ENCODE measurements around the gene DPEP3.
A peak's percentile ranks its signal among the peaks of the same experiment; 100 is the strongest.

DPEP3 gene

DNA sequence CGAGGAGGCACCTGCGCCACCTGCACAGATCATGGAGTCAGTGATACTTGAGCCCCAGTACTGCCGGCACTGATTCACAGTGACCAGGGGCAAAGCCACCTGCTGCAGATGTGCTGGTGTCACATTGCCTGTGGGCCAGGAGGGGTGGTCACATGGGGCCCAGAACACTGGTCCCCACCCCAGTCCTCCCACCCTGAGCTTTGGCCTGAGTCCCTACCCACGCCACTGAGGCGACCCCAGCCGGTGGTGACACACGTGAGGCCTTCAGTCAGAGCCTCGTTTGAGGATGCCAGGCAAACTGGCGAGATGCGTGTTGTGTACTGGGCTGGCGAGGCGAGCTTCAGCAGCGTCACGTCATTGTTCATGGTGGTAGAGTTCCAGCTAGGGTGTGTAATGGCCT, 50.1 kb downstream of the DPEP3 start:
- no peak for DNase-seq

DNA sequence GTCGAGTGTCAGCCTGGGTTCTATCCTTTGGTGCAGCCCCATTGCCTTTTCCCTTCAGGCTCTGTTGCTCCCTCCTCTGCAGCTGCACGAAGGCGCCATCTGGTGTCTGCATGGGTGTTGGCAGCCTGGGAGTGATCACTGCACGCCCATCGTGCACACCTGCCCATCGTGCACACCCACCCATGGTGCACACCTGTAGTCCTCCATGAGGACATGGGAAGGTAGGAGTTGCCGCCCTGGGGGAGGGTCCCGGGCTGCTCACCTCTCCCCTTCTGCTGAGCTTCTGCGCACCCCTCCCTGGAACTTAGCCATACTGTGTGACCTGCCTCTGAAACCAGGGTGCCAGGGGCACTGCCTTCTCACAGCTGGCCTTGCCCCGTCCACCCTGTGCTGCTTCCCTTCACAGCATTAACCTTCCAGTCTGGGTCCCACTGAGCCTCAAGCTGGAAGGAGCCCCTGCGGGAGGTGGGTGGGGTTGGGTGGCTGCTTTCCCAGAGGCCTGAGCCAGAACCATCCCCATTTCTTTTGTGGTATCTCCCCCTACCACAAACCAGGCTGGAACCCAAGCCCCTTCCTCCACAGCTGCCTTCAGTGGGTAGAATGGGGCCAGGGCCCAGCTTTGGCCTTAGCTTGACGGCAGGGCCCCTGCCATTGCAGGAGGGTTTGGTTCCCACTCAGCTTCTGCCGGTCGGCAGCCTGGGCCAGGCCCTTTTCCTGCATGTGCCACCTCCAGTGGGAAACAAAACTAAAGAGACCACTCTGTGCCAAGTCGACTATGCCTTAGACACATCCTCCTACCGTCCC, 51.5 kb downstream of the DPEP3 start:
- DNase-seq, result peak; percentile 33 to 78

DNA sequence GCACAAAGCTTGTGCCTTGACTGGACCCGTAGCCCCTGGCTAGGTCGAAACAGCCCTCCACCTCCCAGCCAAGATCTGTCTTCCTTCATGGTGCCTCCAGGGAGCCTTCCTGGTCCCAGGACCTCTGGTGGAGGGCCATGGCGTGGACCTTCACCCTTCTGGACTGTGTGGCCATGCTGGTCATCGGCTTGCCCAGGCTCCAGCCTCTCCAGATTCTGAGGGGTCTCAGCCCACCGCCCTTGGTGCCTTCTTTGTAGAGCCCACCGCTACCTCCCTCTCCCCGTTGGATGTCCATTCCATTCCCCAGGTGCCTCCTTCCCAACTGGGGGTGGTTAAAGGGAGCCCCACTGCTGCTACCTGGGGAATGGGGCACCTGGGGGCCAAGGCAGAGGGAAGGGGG, 52.2 kb downstream of the DPEP3 start:
- DNase-seq, result no peak

- no peak for DNase-seq
Observed at GRCh38 chr16:67927131-67927941, 53.0 kb downstream of the DPEP3 start.

GRCh38 chr16:67926181-67926750, 54.0 kb downstream of the DPEP3 start:
- peak; percentile 83 to 85 for DNase-seq

Measured in NCI-H526 (cell line).